AG04449 (cell line): ENCODE data around the gene ACTL6A.

Experiments
- CTCF ChIA-PET: fragments of 350-600 bp; formaldehyde crosslinking; extraction: SDS; loops from one replicate; lab custom pipeline; 2021; ENCODE audit warnings: antibody characterized with exemption; lab: Yijun Ruan, JAX
- POLR2A ChIA-PET: fragments of 400-600, 350-600 bp; formaldehyde crosslinking; extraction: SDS; loops from one replicate; lab custom pipeline; 2020; ENCODE audit warnings: antibody characterized with exemption, inconsistent platforms; lab: Yijun Ruan, JAX
- DNase-seq: peaks from one replicate; pipeline ENCODE4 v3.0.0-alpha.2; 2010; ENCODE audit warnings: low read depth, low spot score
- H3K4me3 ChIP-seq: 2 replicates; pipeline ENCODE4 v1.5.1; 2011; ENCODE audit warnings: low read depth, mild to moderate bottlenecking, control low read depth, low read length
- CTCF ChIP-seq: IDR thresholded peaks from one replicate; pipeline ENCODE4 v1.5.1; 2011; ENCODE audit warnings: mild to moderate bottlenecking, moderate library complexity, low read length, control low read depth, inconsistent platforms; ENCODE audit not compliant: insufficient read depth; ENCODE audit errors: missing control alignments

Gene ACTL6A

GRCh38 chr3:179630753-179631451, 68.2 kb downstream of the ACTL6A start:
- no peak for DNase-seq
- CTCF ChIA-PET = interaction anchor here (0.6 kb wide), 1 partner anchor 19 kb away, joined by 3 read pairs; no protein-coding TSS in a partner anchor
- POLR2A ChIA-PET = no interaction called here
- no peak overlapping the region for H3K4me3 ChIP-seq
- no peak for TF ChIP-seq CTCF
